HG03039 (cell line): ENCODE data around the gene FCGR3A.
"Not testable (repeated sequence)": the region's sequence is repeated elsewhere in the genome, so short reads cannot be mapped to it uniquely, and the experiment has no call there.

Experiments used
- ATAC-seq: cut with Tn5 transposase; IDR thresholded peaks from one replicate; pipeline ENCODE4 v1.9.1; 2021; ENCODE audit warnings: mild to moderate bottlenecking, moderate library complexity; ENCODE audit not compliant: unreplicated experiment

Gene FCGR3A

DNA sequence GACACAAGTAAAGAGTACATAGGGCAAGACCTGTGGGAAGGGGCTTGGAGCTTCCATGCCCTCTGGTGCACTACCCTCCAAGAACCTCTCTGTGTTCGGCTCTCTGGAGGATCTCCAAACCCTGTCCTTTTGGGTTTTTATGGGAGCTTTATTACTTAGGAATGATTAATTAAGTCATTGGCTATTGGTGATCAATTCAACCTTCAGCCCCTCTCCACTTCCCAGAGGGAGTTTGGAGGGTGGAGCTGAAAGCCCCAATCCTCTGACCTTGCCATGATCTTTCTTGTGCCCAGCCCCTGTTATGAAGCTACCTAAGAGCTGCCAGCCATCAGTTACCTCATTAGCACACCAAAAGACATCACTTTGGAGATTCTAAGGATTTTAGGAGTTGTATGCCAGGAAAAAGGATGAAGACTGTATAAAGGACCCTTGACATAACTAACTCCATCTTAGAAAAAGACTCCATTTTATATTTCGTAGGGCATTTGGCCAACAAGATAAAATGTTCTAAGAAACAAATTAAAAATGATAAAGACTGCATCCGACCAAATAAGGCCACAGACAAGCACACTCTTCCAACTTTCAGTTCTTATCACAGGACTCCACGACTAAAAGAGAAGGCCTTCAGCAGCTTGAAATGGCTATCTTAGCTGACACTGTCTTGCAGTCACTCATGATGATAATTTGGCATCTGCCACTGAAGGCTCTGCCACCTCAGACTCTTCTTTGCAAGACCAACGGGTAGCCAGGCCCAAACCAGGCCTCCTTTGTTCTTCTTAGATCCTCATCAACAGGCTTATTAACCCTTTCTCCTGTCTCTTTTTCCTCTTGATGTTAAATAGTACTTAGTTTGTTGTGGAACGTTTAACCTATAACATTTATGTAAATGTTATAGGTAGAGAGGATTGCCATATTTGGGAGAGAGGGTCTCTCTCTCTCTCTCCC, 8.2 kb upstream of the FCGR3A start:
- ATAC-seq, result not testable (repeated sequence)

DNA sequence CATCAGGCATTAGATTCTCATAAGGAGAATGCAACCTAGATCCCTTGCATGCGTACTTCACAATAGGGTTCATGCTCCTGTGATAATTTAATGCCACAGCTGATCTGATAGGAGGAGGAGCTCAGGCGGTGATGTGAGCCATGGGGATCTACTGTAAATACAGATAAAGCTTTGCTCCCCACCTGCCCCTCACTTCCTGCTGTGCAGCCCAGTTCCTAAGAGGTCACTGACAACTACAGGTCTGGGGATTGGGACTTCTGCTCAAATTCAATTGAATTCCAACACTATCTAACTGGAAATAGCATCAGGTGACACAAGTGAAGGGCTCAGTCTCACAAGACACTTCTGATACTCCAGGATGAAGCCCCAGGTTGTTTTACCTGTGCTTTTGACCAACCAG, 7.4 kb upstream of the FCGR3A start:
- ATAC-seq, result not testable (repeated sequence)

DNA sequence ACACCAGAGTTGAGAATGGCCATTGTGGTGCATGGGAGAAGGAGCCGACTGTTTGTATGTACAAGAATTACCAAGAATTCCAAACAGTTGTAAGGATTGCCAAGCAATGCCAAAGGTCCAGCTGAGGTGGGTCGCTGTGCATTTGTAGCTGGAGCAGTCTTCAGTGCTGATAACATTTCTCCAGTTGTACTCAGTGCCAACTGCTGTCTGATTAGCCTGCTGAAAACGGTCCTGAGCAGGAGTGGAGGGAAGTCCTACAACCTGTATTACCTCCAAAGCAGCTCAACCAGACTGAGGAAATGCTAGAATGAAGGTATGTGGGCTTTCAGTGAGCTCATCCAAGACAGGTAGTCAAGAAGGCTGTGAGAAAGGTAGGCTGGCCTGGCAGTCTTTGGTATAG, 6.5 kb upstream of the FCGR3A start:
- ATAC-seq, result not testable (repeated sequence)

DNA sequence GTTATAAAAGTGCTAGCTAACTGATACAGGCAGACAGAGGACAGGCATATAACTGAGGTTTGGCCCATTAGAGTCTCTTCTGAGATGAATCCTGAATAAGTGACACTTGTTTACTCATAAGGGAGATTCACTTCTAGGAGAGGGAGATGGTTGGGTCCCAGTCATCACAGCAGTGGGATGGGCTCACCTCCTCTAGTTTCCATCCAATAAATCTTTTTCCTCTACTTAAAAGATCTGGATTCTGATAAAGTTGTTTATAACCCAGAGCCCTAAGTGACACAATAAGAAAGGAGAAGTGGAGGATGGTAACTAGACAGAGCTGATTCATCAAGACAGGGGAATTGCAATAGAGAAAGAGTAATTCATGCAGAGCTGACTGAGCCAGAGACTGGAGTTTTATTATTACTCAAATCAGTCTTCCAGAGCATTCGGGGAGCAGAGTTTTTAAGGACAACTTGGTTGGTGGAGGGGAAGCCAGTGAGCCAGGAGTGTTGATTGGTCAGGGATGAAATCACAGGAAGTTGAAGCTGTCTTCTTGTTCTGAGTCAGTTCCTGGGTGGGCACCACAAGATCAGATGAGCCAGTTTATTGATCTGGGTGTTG, 5.3 kb upstream of the FCGR3A start:
- ATAC-seq, result not testable (repeated sequence)

DNA sequence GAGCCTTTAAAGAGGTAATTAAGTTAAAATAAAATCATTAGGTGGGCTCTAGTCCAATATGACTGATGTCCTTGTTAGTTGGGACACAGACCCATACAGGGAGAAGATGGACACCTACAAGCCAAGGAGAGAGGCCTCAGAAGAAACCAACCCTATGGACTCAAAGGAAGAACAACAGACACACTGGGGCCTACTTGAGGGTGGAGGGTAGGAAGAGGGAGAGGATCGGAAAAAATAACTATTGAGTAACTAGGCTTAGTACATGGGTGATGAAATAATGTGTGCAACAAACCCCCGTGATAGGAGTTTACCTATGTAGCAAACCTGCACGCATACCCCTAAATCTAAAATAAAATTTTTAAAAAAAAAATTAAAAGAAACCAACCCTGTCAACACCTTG, 4.7 kb upstream of the FCGR3A start:
- ATAC-seq, result not testable (repeated sequence)

DNA sequence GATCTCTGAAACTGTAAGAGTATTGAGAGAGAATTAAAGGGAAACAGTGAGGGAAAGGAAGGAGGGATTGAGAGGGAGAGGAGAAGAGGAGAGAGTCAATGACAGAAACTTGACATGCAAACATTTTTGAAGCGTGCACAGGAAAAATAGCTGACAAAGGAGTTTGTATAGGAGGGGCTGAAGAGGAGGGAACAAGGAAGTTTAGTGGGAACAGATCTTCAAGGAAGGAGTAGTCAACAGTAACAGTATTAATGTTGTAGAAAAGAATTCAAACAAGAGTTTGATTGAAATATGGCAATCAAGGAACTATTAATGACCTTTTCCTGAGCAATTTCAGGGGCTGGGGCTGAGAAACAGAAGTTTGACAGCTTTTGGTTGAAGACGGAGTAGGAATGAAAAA, 4.0 kb upstream of the FCGR3A start:
- not testable (repeated sequence) for ATAC-seq

DNA sequence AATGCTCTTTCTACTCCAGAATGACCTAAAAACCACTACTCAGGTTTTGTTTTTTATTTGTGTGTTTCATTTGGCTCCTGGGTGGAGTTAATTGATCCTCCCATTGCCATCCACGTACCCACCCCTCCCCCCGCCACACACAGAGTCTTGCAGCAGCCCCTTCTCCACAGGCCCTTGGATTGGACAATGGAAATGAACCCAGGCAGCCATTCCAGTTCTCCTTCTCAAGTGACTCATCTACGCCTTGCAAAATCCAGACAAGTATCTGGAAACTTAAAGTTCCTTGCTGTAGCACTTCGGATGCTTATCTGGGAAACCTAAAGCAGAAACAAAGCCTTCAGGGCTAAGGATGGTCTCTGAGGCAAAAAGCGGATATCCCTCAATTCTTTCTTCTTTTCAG, 1.3 kb upstream of the FCGR3A start:
- ATAC-seq, result not testable (repeated sequence)

DNA sequence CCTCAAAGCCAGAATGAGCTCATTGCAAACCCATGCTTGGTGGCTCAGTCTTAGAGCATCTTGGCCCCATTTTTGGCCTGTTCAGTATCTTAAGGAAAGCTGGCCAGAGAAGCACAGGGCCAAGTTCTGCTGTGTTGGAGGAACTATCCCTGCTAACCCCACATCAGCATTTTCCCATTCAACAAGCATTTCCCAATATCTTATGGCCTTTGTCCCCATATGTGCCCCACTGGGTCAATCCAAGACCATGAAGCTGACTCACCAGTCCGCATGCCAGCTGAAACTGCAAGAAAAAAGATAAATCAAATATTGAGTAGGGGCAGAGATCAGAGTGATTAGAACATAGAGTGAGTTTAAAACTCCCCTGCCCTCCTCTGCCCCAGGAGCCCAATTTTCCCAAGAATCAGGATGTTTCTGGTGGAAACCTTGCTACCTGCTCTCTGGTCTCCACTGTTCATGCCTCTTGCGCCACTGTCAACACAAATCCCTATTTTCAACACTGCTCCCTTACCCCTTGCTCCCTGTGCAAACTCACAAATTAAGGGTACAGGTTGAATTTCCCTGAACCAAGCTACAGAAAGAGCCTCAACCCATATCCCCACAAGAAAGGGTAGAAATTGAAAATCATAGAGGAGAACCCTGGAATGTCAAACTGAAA, 740 bp downstream of the FCGR3A start:
- not testable (repeated sequence) for ATAC-seq

DNA sequence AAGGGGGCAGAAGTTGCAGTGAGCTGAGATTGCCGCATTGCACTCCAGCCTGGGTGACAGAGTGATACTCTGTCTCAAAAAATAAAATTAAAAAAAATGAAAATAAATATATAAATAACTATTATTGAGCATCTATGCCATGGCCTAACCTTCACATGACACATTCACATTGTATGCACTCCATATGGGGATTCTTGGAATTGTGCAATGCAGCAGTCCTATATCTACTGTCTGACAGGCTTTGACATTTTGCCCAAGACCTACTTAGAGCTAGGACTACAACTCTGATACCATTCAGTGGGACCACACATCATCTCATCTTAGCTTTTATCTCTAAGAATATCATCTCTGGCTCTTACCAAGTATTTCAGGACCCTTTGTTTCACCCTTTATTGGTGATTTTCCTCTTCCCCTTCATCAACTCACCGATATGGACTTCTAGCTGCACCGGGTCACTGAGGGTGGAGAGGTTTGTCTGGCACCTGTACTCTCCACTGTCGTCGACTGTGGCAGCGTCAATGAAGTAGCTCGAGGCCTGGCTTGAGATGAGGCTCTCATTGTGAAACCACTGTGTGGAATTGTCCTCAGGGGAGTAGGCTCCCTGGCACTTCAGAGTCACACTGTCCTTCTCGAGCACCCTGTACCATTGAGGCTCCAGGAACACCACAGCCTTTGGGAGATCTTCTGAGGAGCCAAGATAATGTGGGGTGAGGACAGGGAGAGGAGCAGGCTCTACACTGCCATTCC, 1.4 kb downstream of the FCGR3A start:
- not testable (repeated sequence) for ATAC-seq

DNA sequence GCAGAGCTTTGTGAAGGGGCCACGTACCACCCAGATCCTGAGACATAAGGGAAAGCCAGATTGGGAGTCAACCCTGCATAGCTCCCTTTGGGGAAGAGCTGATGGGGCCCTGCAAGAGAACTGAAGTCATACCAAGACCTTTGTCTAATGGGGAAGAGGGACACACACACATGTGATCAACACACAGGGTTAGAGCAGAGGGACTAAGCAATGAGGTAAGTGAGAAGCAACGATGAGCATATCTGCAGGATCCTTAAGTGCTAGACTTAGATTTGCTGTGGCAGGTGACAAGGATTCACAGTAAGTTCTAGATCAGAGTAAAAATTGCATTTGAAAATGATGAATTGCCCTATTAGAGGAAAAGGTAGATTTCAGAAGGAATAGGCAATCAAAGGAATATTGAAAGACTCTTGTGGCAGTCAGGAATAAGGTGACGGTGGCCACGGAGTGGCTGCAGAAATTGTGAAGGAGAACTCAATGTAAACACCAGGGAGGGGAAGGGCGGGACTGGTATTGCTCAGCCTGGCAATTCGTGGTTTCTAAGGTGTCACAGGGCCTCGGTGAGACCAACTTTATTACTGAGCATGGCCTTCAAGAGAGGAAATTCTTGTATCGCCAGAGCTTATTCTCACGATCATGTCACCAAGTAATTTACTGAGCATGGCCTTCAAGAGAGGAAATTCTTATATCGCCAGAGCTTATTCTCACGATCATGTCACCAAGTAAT, 4.5 kb downstream of the FCGR3A start:
- ATAC-seq, result not testable (repeated sequence)

DNA sequence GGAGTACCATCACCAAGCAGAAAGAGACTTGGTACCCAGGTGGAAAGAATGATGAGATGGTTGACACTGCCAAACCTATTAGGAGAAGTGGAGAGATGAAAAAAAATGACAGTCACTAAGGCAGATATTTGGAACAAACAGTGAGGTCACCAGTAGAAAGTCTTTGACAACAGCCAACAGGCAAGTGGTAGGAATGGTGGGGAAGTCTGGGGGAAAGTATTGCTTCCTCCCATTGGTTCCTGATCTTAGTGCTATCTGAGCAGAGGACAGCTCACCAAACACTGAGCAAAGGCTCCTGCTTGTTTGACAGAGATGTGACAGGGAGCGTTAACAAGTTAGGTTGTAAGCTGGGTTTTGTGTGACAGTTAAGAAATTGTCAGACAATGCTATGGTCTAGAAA, 6.5 kb downstream of the FCGR3A start:
- not testable (repeated sequence) for ATAC-seq

DNA sequence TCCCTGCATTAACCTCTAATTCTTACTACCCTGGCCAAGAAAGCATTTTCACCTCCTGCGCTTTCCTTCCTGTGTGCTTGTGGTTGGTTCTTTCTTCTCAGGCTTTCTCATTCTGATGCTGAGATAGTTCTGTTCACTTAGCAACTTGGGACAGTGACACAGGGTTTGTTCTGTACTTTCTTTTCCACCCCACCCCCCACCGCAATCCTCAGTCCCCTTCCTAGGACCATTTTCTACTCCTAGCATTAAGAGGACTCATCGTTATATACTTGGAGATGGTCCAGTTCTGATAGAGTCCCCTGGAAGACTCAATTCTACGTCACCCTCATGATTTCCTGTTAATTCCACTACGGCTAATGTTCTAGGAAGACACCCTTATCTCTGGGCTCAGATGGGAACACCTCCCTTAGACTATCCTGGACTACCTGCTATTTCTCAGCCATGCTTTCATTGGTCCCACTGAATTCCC, 7.5 kb downstream of the FCGR3A start:
- ATAC-seq, result peak; percentile 34

DNA sequence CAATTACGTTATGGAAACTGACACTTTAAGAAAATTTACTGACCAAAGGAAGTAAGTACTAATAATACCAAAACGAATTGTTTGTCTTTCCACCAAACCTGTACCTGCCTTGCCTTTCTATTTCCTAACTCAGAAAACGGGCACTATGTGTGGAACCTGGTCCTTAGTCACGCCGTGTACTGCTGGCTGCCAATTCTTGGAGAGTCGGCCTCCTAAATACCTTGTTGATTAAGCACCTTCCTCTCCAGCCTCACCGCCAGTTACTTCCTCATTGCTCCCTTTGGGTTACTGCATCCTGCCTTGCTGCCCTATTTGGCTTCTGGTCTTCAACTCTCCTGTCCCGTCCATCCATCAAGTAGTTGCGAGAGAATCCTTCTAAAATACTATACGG, 9.1 kb downstream of the FCGR3A start:
- ATAC-seq, result not testable (repeated sequence)

DNA sequence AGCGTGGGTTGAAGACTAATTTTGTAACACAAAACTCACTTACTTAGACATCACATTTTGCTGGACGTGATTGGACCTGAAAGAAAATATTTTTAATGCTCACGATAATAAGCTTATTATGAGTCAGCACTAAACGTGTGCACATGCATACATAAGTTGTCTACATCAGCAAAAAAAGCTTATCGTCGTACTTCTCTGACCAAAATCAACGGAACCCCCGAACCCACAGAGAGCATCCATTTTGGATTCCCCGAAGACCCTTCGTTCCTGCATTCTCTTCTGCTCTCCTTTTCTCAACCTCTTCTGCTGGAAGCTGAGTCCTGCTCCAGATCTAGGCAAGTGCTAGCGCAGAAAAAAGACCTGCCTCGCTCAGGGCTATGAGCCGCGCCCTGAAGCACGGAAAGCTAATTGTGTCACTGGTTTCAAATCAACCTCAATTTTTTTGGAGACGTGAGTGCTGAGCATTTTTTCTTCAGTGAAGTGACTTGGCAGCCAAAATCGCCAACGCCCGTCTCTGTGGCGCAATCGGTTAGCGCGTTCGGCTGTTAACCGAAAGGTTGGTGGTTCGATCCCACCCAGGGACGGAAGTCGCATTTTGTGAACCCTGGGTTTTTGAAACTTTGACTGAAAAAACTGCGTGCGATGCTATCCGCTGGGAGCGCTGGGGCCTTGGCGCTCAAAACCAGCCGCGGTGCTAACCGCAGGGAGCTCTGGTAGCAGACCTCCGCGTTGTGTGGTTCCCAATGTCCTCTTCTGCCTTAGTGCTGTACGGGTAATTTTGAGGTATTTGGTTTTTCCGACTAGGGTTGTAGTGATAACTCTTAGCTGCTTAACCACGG, 9.7 kb downstream of the FCGR3A start:
- ATAC-seq, result peak; percentile 63

DNA sequence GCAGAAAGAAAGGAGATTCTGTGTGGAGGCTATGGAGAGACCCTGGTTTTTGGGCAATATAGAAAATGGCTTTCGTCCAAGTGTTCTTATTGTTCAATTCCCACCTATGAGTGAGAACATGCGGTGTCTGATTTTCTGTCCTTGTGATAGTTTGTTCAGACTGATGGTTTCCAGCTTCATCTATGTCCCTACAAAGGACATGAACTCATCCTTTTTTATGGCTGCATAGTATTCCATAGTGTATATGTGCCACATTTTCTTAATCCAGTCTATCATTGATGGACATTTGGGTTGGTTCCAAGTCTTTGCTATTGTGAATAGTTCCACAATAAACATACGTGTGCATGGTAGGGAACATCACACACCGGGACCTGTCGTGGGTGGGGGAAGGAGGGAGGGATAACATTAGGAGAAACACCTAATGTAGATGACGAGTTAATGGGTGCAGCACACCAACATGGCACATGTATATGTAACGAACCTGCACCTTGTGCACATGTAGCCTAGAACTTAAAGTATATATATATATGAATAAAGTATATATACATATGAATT, 10.6 kb downstream of the FCGR3A start:
- not testable (repeated sequence) for ATAC-seq

DNA sequence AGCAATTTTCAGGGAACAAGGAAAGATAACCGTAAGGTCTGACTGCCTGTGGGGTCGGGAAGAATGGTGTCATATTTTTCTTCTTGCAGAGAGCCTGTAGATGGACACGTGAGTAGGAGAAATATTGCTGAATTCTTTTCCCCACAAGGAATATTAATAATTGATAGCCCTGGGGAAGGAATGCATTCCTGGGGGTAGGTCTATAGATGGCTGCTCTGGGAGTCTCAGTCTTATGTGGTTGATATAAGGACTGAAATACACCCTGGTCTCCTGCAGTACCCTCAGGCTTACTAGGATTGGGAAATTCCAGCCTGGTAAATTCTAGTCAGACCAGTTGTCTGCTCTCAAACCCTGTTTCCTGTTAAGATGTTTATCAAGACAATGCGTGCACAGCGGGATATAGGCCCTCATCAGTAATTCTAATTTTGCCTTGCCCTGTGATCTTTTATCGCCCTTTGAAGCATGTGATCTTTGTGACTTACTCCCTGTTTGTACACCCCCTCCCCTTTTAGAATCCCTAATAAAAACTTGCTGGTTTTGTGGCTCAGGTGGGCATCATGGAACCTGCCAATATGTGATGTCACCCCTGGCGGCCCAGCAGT, 12.4 kb downstream of the FCGR3A start:
- ATAC-seq, result not testable (repeated sequence)

DNA sequence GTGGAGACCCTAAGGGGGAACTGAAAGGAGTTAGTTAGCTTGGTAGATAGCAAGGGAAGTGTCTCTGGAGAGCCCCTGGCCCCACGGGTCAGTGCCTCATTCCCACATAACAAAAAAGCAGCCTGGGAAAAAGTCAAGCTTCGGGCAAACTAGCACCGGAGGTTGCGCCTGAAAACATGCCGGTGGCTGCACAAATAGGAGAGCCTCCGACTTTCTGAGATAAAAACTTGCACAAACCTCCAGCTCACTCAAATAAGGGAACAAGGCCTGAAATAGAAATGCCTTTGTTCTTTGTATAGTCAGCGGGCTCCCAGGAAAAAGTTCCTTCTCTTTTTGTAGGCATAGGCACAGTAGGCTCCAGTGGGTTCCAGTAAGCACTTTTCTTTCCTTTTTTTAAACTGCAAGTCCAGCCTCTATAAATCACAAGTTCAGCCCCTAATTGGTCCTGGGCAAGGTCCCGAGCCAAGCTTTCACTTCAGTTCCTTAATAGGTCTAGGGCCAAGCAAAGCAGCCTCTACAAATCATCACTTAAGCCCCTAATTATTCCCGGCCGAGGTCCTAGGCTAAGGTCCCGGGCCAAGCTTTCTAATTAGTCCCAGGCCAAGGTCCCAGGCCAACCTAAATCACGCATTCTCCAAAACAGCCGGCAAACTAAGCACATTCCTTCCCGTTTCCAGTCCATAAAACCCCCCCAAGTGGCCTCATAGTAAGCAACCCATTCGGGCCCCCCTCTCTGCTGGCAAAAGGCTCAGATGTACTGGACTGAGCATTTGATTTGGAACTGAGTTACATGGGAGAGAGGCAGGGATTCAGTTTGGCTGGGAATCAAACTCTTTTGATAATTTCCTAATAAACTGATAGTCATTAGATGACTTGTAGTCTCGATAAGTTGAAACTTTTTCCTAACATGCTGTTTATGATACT, 16.7 kb downstream of the FCGR3A start:
- ATAC-seq, result not testable (repeated sequence)
